Transverse colon (tissue), 4 donors: Measurements from ENCODE around the gene SNX25. TPM values are rescaled to one million over a fixed set of nuclear protein-coding genes. Genes with fewer than 3 reads are reported as not detected.
"Not testable (repeated sequence)": the region's sequence is repeated elsewhere in the genome, so short reads cannot be mapped to it uniquely, and the experiment has no call there.

Experiments used
- DNase-seq: peaks from one replicate; pipeline ENCODE4 v3.0.0-alpha.2; 2019
- H3K27ac ChIP-seq, 4 donors: fragments of 200-600 bp; sonication (generic); 2 replicates each; pipeline ENCODE4 v1.5.1; 2016 to 2018; ENCODE audit warnings: inconsistent platforms in 4 of 4
- H3K27me3 ChIP-seq: fragments of 200-600 bp; sonication (generic); 2 replicates; pipeline ENCODE4 v1.5.1; 2017; ENCODE audit warnings: inconsistent platforms
- H3K36me3 ChIP-seq, 4 donors: fragments of 200-600 bp; sonication (generic); 2 replicates each; pipeline ENCODE4 v1.5.1; 2017 to 2019; ENCODE audit warnings: inconsistent platforms in 4 of 4
- H3K4me1 ChIP-seq, 4 donors: fragments of 200-600 bp; sonication (generic); 2 replicates each; pipeline ENCODE4 v1.5.1; 2017 to 2020; ENCODE audit warnings: inconsistent platforms in 4 of 4
- H3K4me3 ChIP-seq, 4 donors: fragments of 200-600 bp; sonication (generic); 1 replicate in 1 of 4; 2 replicates in 3 of 4; pipeline versions ENCODE4 v1.5.1 to v1.6.1; 2017 to 2019; ENCODE audit warnings: inconsistent platforms in 4 of 4
- H3K9me3 ChIP-seq, 2 donors: fragments of 200-600 bp; sonication (generic); 2 replicates each; pipeline ENCODE4 v1.5.1; 2017 to 2019; ENCODE audit warnings: inconsistent platforms in 2 of 2
- EP300 ChIP-seq: sonication (generic); formaldehyde crosslinking; IDR thresholded peaks from one replicate; pipeline ENCODE4 v1.6.1; 2017; ENCODE audit warnings: antibody characterized with exemption, low read depth
- POLR2A ChIP-seq: fragments of 450-650 bp; IDR thresholded peaks from one replicate; pipeline ENCODE4 v1.6.1; 2016; ENCODE audit warnings: antibody characterized with exemption, mild to moderate bottlenecking, moderate library complexity
- POLR2AphosphoS5 ChIP-seq, 3 donors: sonication (generic); formaldehyde crosslinking; IDR thresholded peaks; one replicate each; pipeline ENCODE4 v1.6.1; 2016; ENCODE audit warnings: antibody characterized with exemption in 3 of 3
- WGBS, 2 donors: methylation state at CpG; one replicate each; pipeline ENCODE4 v1.1.5; 2018; ENCODE audit warnings: low coverage in 1 of 2; 5-methylcytosine and 5-hydroxymethylcytosine counted together
- in situ Hi-C, 4 donors: fragments of 200-750 bp; cut with MboI; loops; one replicate each; pipeline versions ENCODE4 v1.15.0 to v1.15.1; 2017; ENCODE audit warnings: low sequenced_read_pairs in 3 of 4, low pct_ligation_motif_present in 1 of 4, low pct_unique_long_range_greater_than_20kb in 1 of 4
- intact Hi-C: fragments of 100-400 bp; cut with DNase I; formaldehyde crosslinking; loops from one replicate; pipeline ENCODE4 v1.15.1; 2023; ENCODE audit warnings: low total_unique reads
- total RNA-seq, 4 donors: library from RNA; depleted of rRNA; stranded (reverse); fragments of >200 nt; gene quantifications; one replicate each; pipeline ENCODE4 v1.1.0, GENCODE V29; 2016
- TF ChIP-seq, protein P1 (sequence below), 5 experiments: fragments of 200-600 bp in 3 of 5; fragments of 450-650 bp in 2 of 5; sonication (generic) in 3 of 5; IDR thresholded peaks; 1 replicate in 2 of 5; 2 replicates in 3 of 5; pipeline ENCODE4 v1.5.1; 2016 to 2017; ENCODE audit warnings: antibody characterized with exemption in 5 of 5, inconsistent platforms in 3 of 5, mild to moderate bottlenecking in 2 of 5, moderate library complexity in 1 of 5

Gene SNX25
- total RNA-seq, 4 donors from 2014 or later, result 17.1 to 68.5 (median 19.5) TPM

DNA sequence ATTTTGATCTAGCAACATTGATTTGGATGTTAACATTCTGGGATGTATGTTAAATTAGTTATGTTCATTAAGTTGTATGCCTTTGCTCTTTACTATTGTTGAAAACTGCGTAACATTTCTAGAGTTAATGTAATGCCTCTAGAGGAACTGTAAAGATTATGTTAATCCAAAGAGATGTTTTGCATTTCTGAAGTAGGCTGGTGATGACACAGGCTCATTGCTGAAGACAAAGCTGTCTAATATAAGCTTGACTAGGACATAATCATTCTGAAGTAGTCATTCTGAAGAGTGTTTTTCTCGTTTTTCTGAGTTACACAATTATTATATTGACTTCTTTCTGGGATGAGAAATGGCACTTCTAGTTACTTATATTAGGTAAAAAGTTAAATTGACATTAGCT lies 113.4 kb downstream of the SNX25 start:
- peaks cover 0 to under 1% (median 0%) of the 10 kb centered on the region in 4 donors for H3K36me3 ChIP-seq
- H3K27ac ChIP-seq, result no peak overlapping the region
- intact Hi-C loops, result no loop called here
- no peaks in the 10 kb centered on the region for H3K27me3 ChIP-seq
- no peak for DNase-seq
- TF ChIP-seq POLR2A (no peak), POLR2AphosphoS5 (IDR thresholded peaks at IDR 0.05) (no peak), EP300 (no peak)
- TF ChIP-seq, protein P1, sequence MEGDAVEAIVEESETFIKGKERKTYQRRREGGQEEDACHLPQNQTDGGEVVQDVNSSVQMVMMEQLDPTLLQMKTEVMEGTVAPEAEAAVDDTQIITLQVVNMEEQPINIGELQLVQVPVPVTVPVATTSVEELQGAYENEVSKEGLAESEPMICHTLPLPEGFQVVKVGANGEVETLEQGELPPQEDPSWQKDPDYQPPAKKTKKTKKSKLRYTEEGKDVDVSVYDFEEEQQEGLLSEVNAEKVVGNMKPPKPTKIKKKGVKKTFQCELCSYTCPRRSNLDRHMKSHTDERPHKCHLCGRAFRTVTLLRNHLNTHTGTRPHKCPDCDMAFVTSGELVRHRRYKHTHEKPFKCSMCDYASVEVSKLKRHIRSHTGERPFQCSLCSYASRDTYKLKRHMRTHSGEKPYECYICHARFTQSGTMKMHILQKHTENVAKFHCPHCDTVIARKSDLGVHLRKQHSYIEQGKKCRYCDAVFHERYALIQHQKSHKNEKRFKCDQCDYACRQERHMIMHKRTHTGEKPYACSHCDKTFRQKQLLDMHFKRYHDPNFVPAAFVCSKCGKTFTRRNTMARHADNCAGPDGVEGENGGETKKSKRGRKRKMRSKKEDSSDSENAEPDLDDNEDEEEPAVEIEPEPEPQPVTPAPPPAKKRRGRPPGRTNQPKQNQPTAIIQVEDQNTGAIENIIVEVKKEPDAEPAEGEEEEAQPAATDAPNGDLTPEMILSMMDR (IDR thresholded peaks at IDR 0.05), result no peak
- in situ Hi-C loops, result no loop called here
- no peak overlapping the region for H3K4me3 ChIP-seq
- WGBS, 2 donors, result 77 to 86% methylated on average over 2 of the region's 2 CpGs
- peaks cover 0 to 12% (median 3%) of the 10 kb centered on the region in 4 donors for H3K4me1 ChIP-seq
- H3K9me3 ChIP-seq, result no peaks in the 10 kb centered on the region

DNA sequence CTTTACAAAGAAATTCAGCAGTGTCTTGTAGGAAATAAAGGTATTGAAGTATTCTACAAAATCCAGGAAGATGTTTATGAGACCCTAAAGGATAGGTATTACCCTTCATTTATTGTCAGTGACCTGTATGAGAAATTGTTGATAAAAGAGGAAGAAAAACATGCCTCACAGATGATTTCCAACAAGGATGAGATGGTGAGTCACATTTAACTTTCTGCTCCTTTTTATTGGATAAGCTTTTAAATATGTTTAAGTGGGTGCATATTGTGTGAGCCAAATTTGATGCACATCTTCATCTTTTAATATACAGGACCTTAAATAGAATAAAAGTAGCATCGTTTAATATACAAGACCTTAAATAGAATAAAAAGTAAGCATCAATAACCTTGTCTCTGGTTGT lies 114.2 kb downstream of the SNX25 start:
- no peaks in the 10 kb centered on the region for H3K9me3 ChIP-seq
- intact Hi-C loops (no loop called here), in situ Hi-C loops (no loop called here)
- no peak for DNase-seq
- H3K36me3 ChIP-seq, result no peaks in the 10 kb centered on the region
- WGBS, 2 donors, result 80 to 93% methylated on average over 1 of the region's 1 CpG
- no peaks in the 10 kb centered on the region for H3K27me3 ChIP-seq
- H3K4me1 ChIP-seq, result peaks cover 0 to 8% (median under 1%) of the 10 kb centered on the region in 4 donors
- no peak overlapping the region for H3K4me3 ChIP-seq
- TF ChIP-seq POLR2AphosphoS5 (IDR thresholded peaks at IDR 0.05), result no peak
- TF ChIP-seq, protein P1 (IDR thresholded peaks at IDR 0.05), result no peak
- TF ChIP-seq EP300, result no peak
- TF ChIP-seq POLR2A, result no peak
- H3K27ac ChIP-seq, result no peak overlapping the region

DNA sequence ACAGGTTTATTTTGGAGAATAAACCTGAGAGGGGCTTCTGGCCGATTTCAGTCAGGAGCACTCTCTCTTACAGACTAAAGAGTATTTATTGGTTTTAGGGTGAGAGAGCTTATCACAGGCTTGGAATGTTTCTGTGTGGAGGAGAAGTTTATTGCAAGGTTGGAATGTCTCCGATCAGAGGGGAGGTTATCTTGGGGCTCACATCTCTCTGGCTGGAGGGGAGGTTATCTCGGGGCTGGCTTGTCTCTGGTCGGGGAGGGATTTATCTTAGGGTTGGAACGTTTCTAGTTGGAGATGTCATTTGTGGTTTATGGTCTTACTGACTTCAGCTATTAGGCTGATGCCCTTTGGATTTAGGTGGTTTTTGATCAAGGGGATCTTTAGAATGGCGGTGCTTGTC lies 115.0 kb downstream of the SNX25 start:
- H3K4me1 ChIP-seq, H3K9me3 ChIP-seq, H3K27ac ChIP-seq, DNase-seq, H3K4me3 ChIP-seq, intact Hi-C loops, in situ Hi-C loops, H3K27me3 ChIP-seq, H3K36me3 ChIP-seq: not testable (repeated sequence)
- WGBS, 2 donors, result 85 to 90% methylated on average over 2 to 6 of the region's 6 CpGs

DNA sequence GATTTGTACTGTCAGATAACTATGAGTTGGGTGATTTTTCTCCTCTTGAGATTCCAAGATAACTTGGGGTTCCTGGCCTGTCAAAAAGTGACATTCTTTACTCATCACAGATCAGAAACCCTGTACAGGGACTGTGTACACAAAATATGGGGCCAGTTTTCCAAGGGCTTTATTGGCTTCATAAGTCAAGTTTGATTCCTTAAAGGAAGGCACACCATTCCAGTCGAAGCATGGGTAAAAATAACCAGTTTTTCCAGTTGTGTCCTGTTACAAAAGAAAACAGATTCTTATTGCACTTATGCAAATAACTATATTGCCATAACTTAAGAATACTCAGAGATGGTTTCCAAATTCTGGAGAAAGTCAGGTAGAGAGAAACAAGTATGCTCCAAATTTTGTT lies 116.3 kb downstream of the SNX25 start:
- H3K4me3 ChIP-seq, DNase-seq, H3K27ac ChIP-seq, H3K9me3 ChIP-seq, H3K27me3 ChIP-seq, intact Hi-C loops, in situ Hi-C loops, H3K36me3 ChIP-seq, H3K4me1 ChIP-seq: not testable (repeated sequence)
- 33% methylated on average over 1 of the region's 1 CpG; no CpG with 5 or more reads in 1 of the 2 donors for WGBS, 2 donors

DNA sequence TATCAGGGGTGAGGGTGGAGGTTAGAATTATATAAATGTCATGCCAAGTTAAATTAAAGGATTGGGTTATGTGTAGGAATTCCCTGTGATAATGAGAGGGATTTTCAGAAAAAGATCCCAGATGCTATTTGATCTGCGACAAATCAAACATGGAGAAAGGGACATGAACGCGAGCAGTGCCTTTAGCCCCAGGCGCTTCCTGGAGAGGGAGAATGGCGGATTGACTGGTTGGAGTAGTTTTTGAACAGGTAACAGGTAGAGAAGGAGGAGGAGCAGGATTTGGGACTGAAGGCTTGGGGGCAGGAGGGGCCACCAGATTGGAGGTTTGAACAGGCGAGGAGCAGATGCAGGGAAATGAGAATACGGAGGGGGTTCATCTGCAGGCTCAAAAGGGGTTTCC lies 119.2 kb downstream of the SNX25 start:
- peaks cover 0 to 6% (median 0%) of the 10 kb centered on the region in 4 donors for H3K4me1 ChIP-seq
- peaks cover 0 to 3% (median 0%) of the 10 kb centered on the region in 4 donors for H3K36me3 ChIP-seq
- 93 to 99% methylated on average over 7 of the region's 7 CpGs for WGBS, 2 donors
- no peaks in the 10 kb centered on the region for H3K27me3 ChIP-seq
- in situ Hi-C loops (no loop called here), intact Hi-C loops (no loop called here)
- H3K27ac ChIP-seq, result peak overlapping the region in 1 of 4 donors; percentile 27
- no peak overlapping the region for H3K4me3 ChIP-seq
- TF ChIP-seq EP300, result no peak
- no peak for TF ChIP-seq POLR2A
- TF ChIP-seq, protein P1 (IDR thresholded peaks at IDR 0.05), result no peak
- no peak for TF ChIP-seq POLR2AphosphoS5 (IDR thresholded peaks at IDR 0.05)
- H3K9me3 ChIP-seq, result no peaks in the 10 kb centered on the region
- DNase-seq, result no peak

DNA sequence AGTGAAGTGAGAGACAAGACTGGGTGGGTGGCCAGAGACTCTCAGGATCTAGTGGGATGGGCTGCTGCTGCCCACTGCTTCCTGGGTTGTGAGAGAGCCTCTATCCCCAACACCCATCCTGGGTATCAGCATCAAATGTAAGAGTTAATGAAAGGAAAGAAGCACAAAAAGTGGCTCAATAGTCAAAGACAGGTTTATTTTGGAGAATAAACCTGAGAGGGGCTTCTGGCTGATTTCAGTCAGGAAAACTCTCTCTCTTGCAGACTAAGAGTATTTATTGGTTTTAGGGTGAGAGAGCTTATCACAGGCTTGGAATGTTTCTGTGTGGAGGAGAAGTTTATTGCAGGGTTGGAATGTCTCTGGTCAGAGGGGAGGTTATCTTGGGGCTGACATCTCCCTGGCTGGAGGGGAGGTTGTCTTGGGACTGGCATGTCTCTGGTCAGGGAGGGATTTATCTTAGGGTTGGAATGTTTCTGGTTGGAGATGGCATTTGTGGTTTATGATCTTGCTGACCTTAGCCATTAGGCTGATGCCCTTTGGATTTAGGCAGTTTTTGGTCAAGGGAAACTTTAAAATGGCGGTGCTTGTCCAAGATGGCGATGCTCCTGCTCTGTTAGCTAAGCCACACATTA lies 120.6 kb downstream of the SNX25 start:
- H3K9me3 ChIP-seq, intact Hi-C loops, DNase-seq, H3K27me3 ChIP-seq, H3K4me1 ChIP-seq, H3K4me3 ChIP-seq, H3K36me3 ChIP-seq, H3K27ac ChIP-seq, in situ Hi-C loops: not testable (repeated sequence)
- 94 to 98% methylated on average over 2 of the region's 2 CpGs for WGBS, 2 donors
